Measurements from ENCODE around the gene U2SURP.

The U2SURP gene

GRCh38 chr3:142990721-142991120 lies 10.6 kb upstream of the U2SURP start:
- TF ChIP-seq, protein P1, sequence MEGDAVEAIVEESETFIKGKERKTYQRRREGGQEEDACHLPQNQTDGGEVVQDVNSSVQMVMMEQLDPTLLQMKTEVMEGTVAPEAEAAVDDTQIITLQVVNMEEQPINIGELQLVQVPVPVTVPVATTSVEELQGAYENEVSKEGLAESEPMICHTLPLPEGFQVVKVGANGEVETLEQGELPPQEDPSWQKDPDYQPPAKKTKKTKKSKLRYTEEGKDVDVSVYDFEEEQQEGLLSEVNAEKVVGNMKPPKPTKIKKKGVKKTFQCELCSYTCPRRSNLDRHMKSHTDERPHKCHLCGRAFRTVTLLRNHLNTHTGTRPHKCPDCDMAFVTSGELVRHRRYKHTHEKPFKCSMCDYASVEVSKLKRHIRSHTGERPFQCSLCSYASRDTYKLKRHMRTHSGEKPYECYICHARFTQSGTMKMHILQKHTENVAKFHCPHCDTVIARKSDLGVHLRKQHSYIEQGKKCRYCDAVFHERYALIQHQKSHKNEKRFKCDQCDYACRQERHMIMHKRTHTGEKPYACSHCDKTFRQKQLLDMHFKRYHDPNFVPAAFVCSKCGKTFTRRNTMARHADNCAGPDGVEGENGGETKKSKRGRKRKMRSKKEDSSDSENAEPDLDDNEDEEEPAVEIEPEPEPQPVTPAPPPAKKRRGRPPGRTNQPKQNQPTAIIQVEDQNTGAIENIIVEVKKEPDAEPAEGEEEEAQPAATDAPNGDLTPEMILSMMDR (IDR thresholded peaks at IDR 0.05; ENCODE audit: low read depth, low read length), result no peak
- H3K4me3 ChIP-seq (ENCODE audit: low read depth, low read length), result no peak overlapping the region

DNA sequence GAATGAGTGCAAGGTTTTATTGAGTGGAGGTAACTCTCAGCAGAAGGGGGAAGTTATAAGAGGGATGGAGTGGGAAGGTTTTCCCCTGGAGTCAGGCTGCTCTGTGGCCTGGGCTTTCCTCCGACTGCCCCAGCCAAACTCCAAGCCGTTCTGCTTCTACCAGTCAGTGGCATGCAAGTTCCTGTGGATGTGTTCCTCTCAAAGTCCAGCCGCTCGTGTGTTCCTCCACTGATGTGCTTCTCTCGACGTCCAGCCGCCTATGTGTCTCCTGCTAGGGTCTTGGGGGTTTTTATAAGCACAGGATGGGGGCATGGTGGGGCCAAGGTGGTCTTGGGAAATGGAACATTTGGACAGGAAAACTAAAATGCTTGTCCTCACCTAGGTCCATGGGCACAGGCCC lies 9.0 kb upstream of the U2SURP start:
- no peak overlapping the region for H3K4me3 ChIP-seq (ENCODE audit: low read depth, low read length)
- TF ChIP-seq, protein P1 (IDR thresholded peaks at IDR 0.05; ENCODE audit: low read depth, low read length), result no peak

DNA sequence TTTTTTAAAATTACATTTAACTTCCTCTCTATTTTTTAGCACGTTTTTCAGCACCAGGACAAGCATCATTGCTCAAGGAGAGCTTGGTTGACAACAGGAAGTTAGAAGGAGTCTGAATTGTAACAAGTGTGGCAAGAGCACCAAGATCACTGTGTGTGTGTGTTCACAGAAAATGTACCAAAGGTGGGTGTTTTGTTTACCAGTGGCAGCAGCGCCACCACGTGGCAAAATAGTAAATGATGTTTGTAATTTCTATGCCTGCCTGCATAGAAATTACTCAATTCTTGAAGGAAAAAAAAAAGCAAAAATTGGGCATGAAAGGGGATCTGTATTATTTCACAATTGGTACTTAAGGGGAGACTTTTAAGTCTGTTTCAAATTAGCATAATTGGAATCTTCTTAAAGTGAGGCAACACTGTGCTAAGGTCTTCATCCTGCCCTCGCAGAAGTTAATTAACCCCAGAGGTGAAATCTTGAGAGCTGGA lies 7.4 kb upstream of the U2SURP start:
- H3K4me3 ChIP-seq (ENCODE audit: low read depth, low read length), result no peak overlapping the region
- TF ChIP-seq, protein P1 (IDR thresholded peaks at IDR 0.05; ENCODE audit: low read depth, low read length), result no peak; the same call in none of the 2 replicates

GRCh38 chr3:142997330-142997729 lies 4.0 kb upstream of the U2SURP start:
- no peak overlapping the region for H3K4me3 ChIP-seq (ENCODE audit: low read depth, low read length)
- TF ChIP-seq, protein P1 (IDR thresholded peaks at IDR 0.05; ENCODE audit: low read depth, low read length), result no peak

GRCh38 chr3:142998439-142998838 lies 2.9 kb upstream of the U2SURP start:
- TF ChIP-seq, protein P1 (IDR thresholded peaks at IDR 0.05; ENCODE audit: low read depth, low read length), result no peak
- no peak overlapping the region for H3K4me3 ChIP-seq (ENCODE audit: low read depth, low read length)

- TF ChIP-seq, protein P1 (IDR thresholded peaks at IDR 0.05; ENCODE audit: low read depth, low read length), result no peak
- H3K4me3 ChIP-seq (ENCODE audit: low read depth, low read length), result peak overlapping the region; percentile 94; the same call in 1 of the 2 replicates
Measured at GRCh38 chr3:142999881-143000280, 1.5 kb upstream of the U2SURP start.

DNA sequence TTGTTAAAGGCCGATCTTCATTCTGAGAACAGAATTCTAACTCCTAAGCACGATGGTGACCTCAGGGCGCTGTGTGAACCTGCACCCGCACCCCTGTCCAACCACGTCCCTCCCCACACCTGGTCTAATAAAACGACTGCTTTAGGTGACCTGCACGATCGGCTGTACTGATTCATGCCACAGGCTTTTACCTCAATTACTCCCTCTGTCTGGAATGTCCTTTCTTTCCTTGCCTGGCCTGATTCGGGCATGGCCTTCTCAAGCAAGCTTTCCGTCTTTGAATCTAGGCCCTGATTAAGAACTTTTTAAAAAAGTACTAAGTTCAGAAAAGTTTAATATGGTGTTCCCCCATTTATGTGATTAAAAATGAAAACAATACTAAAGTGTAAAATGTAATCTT lies 842 bp upstream of the U2SURP start:
- TF ChIP-seq, protein P1 (IDR thresholded peaks at IDR 0.05; ENCODE audit: low read depth, low read length), result no peak
- H3K4me3 ChIP-seq (ENCODE audit: low read depth, low read length), result peak overlapping the region; percentile 94
